Measurements from ENCODE around the gene NDUFA7. TPM values are rescaled to one million over a fixed set of nuclear protein-coding genes. Genes with fewer than 3 reads are reported as not detected.

The NDUFA7 gene
- total RNA-seq, 4 donors from 2014 or later, result 11.2 to 40.0 (median 18.6) TPM

GRCh38 chr19:8332976-8333766 is 12.0 kb upstream of the NDUFA7 start:
- DNase-seq, result no peak
- peaks cover 71% of the 10 kb centered on the region for H3K27me3 ChIP-seq
- intact Hi-C loops (cut with DNase I; ENCODE audit: low total_unique reads), result no loop called here

GRCh38 chr19:8331263-8331845 is 10.2 kb upstream of the NDUFA7 start:
- TF ChIP-seq EP300 (IDR thresholded peaks at IDR 0.05; ENCODE audit: low read depth), result no peak
- TF ChIP-seq CTCF (IDR thresholded peaks at IDR 0.05), result no peak
- no peak for TF ChIP-seq POLR2A (IDR thresholded peaks at IDR 0.05)
- no peak for TF ChIP-seq POLR2AphosphoS5 (IDR thresholded peaks at IDR 0.05)
- peaks cover 61% of the 10 kb centered on the region for H3K27me3 ChIP-seq
- H3K4me3 ChIP-seq, result no peak overlapping the region
- intact Hi-C loops (cut with DNase I; ENCODE audit: low total_unique reads) (no loop called here), in situ Hi-C loops (cut with MboI; ENCODE audit: low pct_ligation_motif_present in 1 of 4, low pct_unique_long_range_greater_than_20kb in 1 of 4, low sequenced_read_pairs in 3 of 4) (no loop called here)
- peaks cover 4 to 25% (median 17%) of the 10 kb centered on the region in 4 donors for H3K4me1 ChIP-seq
- no peaks in the 10 kb centered on the region for H3K9me3 ChIP-seq
- DNase-seq, result no peak
- WGBS, 2 donors (ENCODE audit: low coverage in 1 of 2), result 71% methylated on average over 4 to 8 of the region's 8 CpGs
- no peak overlapping the region for H3K27ac ChIP-seq
- no peaks in the 10 kb centered on the region for H3K36me3 ChIP-seq

More at GRCh38 chr19:8332976-8333766, 12.0 kb upstream of the NDUFA7 start:
- in situ Hi-C loops (cut with MboI; ENCODE audit: low pct_ligation_motif_present in 1 of 4, low pct_unique_long_range_greater_than_20kb in 1 of 4, low sequenced_read_pairs in 3 of 4), result no loop called here
- no peaks in the 10 kb centered on the region for H3K36me3 ChIP-seq
- H3K4me1 ChIP-seq, result peaks cover 4 to 25% (median 17%) of the 10 kb centered on the region in 4 donors
- no peaks in the 10 kb centered on the region for H3K9me3 ChIP-seq
- TF ChIP-seq POLR2A (IDR thresholded peaks at IDR 0.05), result no peak
- no peak for TF ChIP-seq CTCF (IDR thresholded peaks at IDR 0.05)
- no peak for TF ChIP-seq EP300 (IDR thresholded peaks at IDR 0.05; ENCODE audit: low read depth)
- no peak for TF ChIP-seq POLR2AphosphoS5 (IDR thresholded peaks at IDR 0.05)
- 4 to 28% methylated on average over 11 to 28 of the region's 52 CpGs for WGBS, 2 donors (ENCODE audit: low coverage in 1 of 2)
- no peak overlapping the region for H3K27ac ChIP-seq
- H3K4me3 ChIP-seq, result no peak overlapping the region

- in situ Hi-C loops (cut with MboI; ENCODE audit: low pct_ligation_motif_present in 1 of 4, low pct_unique_long_range_greater_than_20kb in 1 of 4, low sequenced_read_pairs in 3 of 4), result no loop called here
- no peaks in the 10 kb centered on the region for H3K9me3 ChIP-seq
- H3K4me1 ChIP-seq, result peaks cover 4 to 19% (median 14%) of the 10 kb centered on the region in 4 donors
- WGBS, 2 donors (ENCODE audit: low coverage in 1 of 2), result 65 to 73% methylated on average over 2 to 3 of the region's 3 CpGs
- no peaks in the 10 kb centered on the region for H3K36me3 ChIP-seq
- DNase-seq, result no peak
- H3K27ac ChIP-seq, result no peak overlapping the region
- no peak overlapping the region for H3K4me3 ChIP-seq
- H3K27me3 ChIP-seq, result peaks cover 47% of the 10 kb centered on the region
- intact Hi-C loops (cut with DNase I; ENCODE audit: low total_unique reads), result no loop called here
- no peak for TF ChIP-seq POLR2AphosphoS5 (IDR thresholded peaks at IDR 0.05)
- TF ChIP-seq CTCF (IDR thresholded peaks at IDR 0.05), result no peak
- no peak for TF ChIP-seq EP300 (IDR thresholded peaks at IDR 0.05; ENCODE audit: low read depth)
- TF ChIP-seq POLR2A (IDR thresholded peaks at IDR 0.05), result no peak
Measured at GRCh38 chr19:8329996-8330395, 8.8 kb upstream of the NDUFA7 start.

- WGBS, 2 donors (ENCODE audit: low coverage in 1 of 2), result 62 to 78% methylated on average over 3 of the region's 3 CpGs
- in situ Hi-C loops (cut with MboI; ENCODE audit: low pct_ligation_motif_present in 1 of 4, low pct_unique_long_range_greater_than_20kb in 1 of 4, low sequenced_read_pairs in 3 of 4) (no loop called here), intact Hi-C loops (cut with DNase I; ENCODE audit: low total_unique reads) (no loop called here)
- no peaks in the 10 kb centered on the region for H3K9me3 ChIP-seq
- no peak for TF ChIP-seq EP300 (IDR thresholded peaks at IDR 0.05; ENCODE audit: low read depth)
- no peak for TF ChIP-seq POLR2AphosphoS5 (IDR thresholded peaks at IDR 0.05)
- TF ChIP-seq CTCF (IDR thresholded peaks at IDR 0.05), result no peak
- TF ChIP-seq POLR2A (IDR thresholded peaks at IDR 0.05), result no peak
- no peak overlapping the region for H3K27ac ChIP-seq
- H3K27me3 ChIP-seq, result peaks cover 7% of the 10 kb centered on the region
- peaks cover 11 to 19% (median 14%) of the 10 kb centered on the region in 4 donors for H3K4me1 ChIP-seq
- no peaks in the 10 kb centered on the region for H3K36me3 ChIP-seq
- no peak overlapping the region for H3K4me3 ChIP-seq
- DNase-seq, result no peak
Measured at GRCh38 chr19:8325454-8325853, 4.3 kb upstream of the NDUFA7 start.
